ENCODE measurements around the gene RGS3.

RGS3 gene

DNA sequence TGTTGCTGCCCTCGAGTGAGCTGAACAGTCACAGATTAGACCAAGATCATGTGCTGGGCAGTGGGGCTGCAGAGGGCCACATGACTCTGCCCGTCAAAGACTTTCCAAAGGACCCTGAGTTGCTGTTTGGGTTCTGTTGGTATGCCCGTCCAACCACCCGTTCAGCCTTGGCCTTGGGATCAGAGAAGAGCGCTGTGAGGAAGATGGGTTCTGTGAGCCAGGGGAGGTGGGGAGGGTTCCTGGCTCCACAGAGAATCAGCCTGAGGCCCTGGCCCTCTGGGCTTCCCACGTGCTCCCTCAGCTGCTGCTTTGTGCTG, 72.6 kb downstream of the RGS3 start:
- no peaks in the 10 kb centered on the region for H3K4me1 ChIP-seq (ENCODE audit: control insufficient read depth, insufficient read depth, low read length)
- H3K9me3 ChIP-seq (ENCODE audit: control insufficient read depth, insufficient read depth, low read depth, low read length): no peaks in the 10 kb centered on the region
- CTCF ChIA-PET: interaction anchor here (0.6 to 0.7 kb wide), 2 partner anchors 21 to 904 kb away, joined by 3 to 8 read pairs; no protein-coding TSS in a partner anchor
- H3K4me3 ChIP-seq (ENCODE audit: low read depth, low read length): no peak overlapping the region
- no peak overlapping the region for H3K27ac ChIP-seq (ENCODE audit: extremely low read depth, low read depth, low read length)
- no peaks in the 10 kb centered on the region for H3K36me3 ChIP-seq (ENCODE audit: control insufficient read depth in 2 of 2, insufficient read depth in 1 of 2, low read length in 2 of 2)
- 0 out of 2 replicates have a peak, but pooled peaks have one; percentile 10 for TF ChIP-seq ZIC2 (tag by site-specific recombination; IDR thresholded peaks at IDR 0.05)
- no peak for TF ChIP-seq ZNF830 (tag by site-specific recombination; IDR thresholded peaks at IDR 0.05; ENCODE audit: low read depth)
- POLR2A ChIA-PET: no interaction called here

- Histone ChIP-seq H3K4me1 (ENCODE audit: control insufficient read depth, insufficient read depth, low read length) (no peaks in the 10 kb centered on the region), H3K9me3 (ENCODE audit: control insufficient read depth, insufficient read depth, low read depth, low read length) (no peaks in the 10 kb centered on the region), H3K4me3 (ENCODE audit: low read depth, low read length) (no peak overlapping the region), H3K36me3 (ENCODE audit: control insufficient read depth in 2 of 2, insufficient read depth in 1 of 2, low read length in 2 of 2) (no peaks in the 10 kb centered on the region), H3K27ac (ENCODE audit: extremely low read depth, low read depth, low read length) (no peak overlapping the region)
- TF ChIP-seq ZNF791 (tag by site-specific recombination; IDR thresholded peaks at IDR 0.05) (no peak), ZFP69B (tag by site-specific recombination; IDR thresholded peaks at IDR 0.05) (peak; percentile 51; the same call in 1 of the 2 replicates), ZNF692 (tag by site-specific recombination; IDR thresholded peaks at IDR 0.05) (peak; percentile 91)
- CTCF ChIA-PET: interaction anchor here (0.6 to 0.9 kb wide), 3 partner anchors 22 to 904 kb away, joined by 3 to 8 read pairs (median 3); no protein-coding TSS in a partner anchor
- POLR2A ChIA-PET: no interaction called here
These were observed 73.1 kb downstream of the RGS3 start for GRCh38 chr9:113536483-113537228.

DNA sequence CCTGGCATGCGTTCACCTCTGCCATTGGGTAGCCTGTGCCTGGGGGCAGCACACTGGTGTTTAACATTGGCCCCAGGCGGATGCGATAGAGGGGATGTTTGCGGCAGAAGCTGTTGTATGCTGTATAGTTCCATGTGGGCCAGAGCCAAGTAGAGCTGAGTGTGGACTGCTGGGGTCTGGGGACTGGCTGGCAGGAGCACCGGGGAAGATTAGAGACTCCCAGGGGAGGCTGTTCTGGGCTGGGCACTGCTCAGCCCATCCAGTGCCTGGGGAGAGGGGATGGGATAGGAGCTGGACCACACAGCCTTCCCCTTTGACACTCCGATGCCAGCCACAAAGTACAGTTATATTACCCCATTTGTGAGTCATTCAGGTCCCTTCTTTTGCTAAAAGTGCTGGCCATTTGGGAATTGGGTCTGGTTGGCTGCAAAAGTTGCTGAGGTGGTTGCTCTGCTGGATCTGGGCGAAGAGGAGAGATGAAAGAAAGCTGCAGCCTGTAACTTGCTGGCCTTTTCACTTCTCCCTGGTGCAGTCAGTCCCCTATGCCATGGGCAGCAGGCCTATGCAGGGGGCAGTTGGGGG, 73.8 kb downstream of the RGS3 start:
- Histone ChIP-seq H3K4me1 (ENCODE audit: control insufficient read depth, insufficient read depth, low read length) (no peaks in the 10 kb centered on the region), H3K9me3 (ENCODE audit: control insufficient read depth, insufficient read depth, low read depth, low read length) (no peaks in the 10 kb centered on the region), H3K4me3 (ENCODE audit: low read depth, low read length) (no peak overlapping the region), H3K27ac (ENCODE audit: extremely low read depth, low read depth, low read length) (no peak overlapping the region), H3K36me3 (ENCODE audit: control insufficient read depth in 2 of 2, insufficient read depth in 1 of 2, low read length in 2 of 2) (no peaks in the 10 kb centered on the region)
- ChIA-PET CTCF (interaction anchor here (0.9 kb wide), 1 partner anchor 91 kb away, joined by 3 read pairs; no protein-coding TSS in a partner anchor), POLR2A (no interaction called here)
- TF ChIP-seq TRIM28 (IDR thresholded peaks at IDR 0.05; ENCODE audit: borderline replicate concordance, low read length) (no peak), TCF7L2 (IDR thresholded peaks at IDR 0.05; ENCODE audit: borderline replicate concordance, low read depth, low read length) (no peak), SETDB1 (IDR thresholded peaks at IDR 0.05; ENCODE audit: insufficient read length, low read length) (no peak), ZBTB21 (tag by site-specific recombination; IDR thresholded peaks at IDR 0.05) (no peak), ZSCAN23 (tag by site-specific recombination; IDR thresholded peaks at IDR 0.05) (no peak), ELK4 (IDR thresholded peaks at IDR 0.05; ENCODE audit: borderline replicate concordance, low read depth, low read length) (no peak)

GRCh38 chr9:113538131-113538530, 74.6 kb downstream of the RGS3 start:
- H3K9me3 ChIP-seq (ENCODE audit: control insufficient read depth, insufficient read depth, low read depth, low read length): no peaks in the 10 kb centered on the region
- H3K36me3 ChIP-seq (ENCODE audit: control insufficient read depth in 2 of 2, insufficient read depth in 1 of 2, low read length in 2 of 2): no peaks in the 10 kb centered on the region
- no peak for TF ChIP-seq ZNF324 (tag by site-specific recombination; IDR thresholded peaks at IDR 0.05)
- TF ChIP-seq ZNF174 (tag by site-specific recombination; IDR thresholded peaks at IDR 0.05): no peak
- no peak for TF ChIP-seq ZNF211 (tag by site-specific recombination; IDR thresholded peaks at IDR 0.05; ENCODE audit: low read depth)
- TF ChIP-seq ZNF785 (tag by site-specific recombination; IDR thresholded peaks at IDR 0.05): no peak
- no peak overlapping the region for H3K4me3 ChIP-seq (ENCODE audit: low read depth, low read length)
- CTCF ChIA-PET: interaction anchor here (0.9 kb wide), 1 partner anchor 92 kb away, joined by 3 read pairs; no protein-coding TSS in a partner anchor
- H3K27ac ChIP-seq (ENCODE audit: extremely low read depth, low read depth, low read length): no peak overlapping the region
- POLR2A ChIA-PET: no interaction called here
- no peaks in the 10 kb centered on the region for H3K4me1 ChIP-seq (ENCODE audit: control insufficient read depth, insufficient read depth, low read length)

All from HEK293 (cell line).